GM23248 (cell line): ENCODE measurements around the gene FAM217A. TPM values are rescaled to one million over a fixed set of nuclear protein-coding genes. Genes with fewer than 3 reads are reported as not detected.

Source experiments
- DNase-seq: peaks from one replicate; pipeline ENCODE4 v3.0.0-alpha.2; 2015
- H2AFZ ChIP-seq: fragments of 200-600 bp; sonication (generic); 2 replicates; pipeline ENCODE4 v1.6.1; 2016; ENCODE audit warnings: antibody characterized with exemption
- H3F3A ChIP-seq: fragments of 200-600 bp; sonication (generic); 2 replicates; pipeline ENCODE4 v1.6.1; 2016; ENCODE audit warnings: mild to moderate bottlenecking, antibody characterized with exemption, mixed run types; ENCODE audit not compliant: insufficient read depth
- H3K27ac ChIP-seq: fragments of 200-600 bp; sonication (generic); 2 replicates; pipeline ENCODE4 v1.5.1; 2016; ENCODE audit warnings: mild to moderate bottlenecking
- H3K27me3 ChIP-seq: fragments of 200-600 bp; sonication (generic); replicated peaks from 2 replicates; pipeline ENCODE4 v1.6.1; 2016; ENCODE audit warnings: mild to moderate bottlenecking; ENCODE audit not compliant: insufficient read depth
- H3K36me3 ChIP-seq: fragments of 200-600 bp; sonication (generic); 2 replicates; pipeline ENCODE4 v1.6.1; 2016; ENCODE audit warnings: low read depth, mild to moderate bottlenecking
- H3K4me1 ChIP-seq: fragments of 200-600 bp; sonication (generic); 2 replicates; pipeline ENCODE4 v1.6.1; 2016; ENCODE audit warnings: mild to moderate bottlenecking; ENCODE audit not compliant: insufficient read depth
- H3K4me2 ChIP-seq: fragments of 200-600 bp; sonication (generic); one replicate; pipeline ENCODE4 v1.6.1; 2016; ENCODE audit warnings: mild to moderate bottlenecking; ENCODE audit not compliant: unreplicated experiment
- H3K4me3 ChIP-seq: fragments of 200-600 bp; sonication (generic); 2 replicates; pipeline ENCODE4 v1.5.1; 2016; ENCODE audit warnings: mild to moderate bottlenecking
- H3K79me2 ChIP-seq: fragments of 200-600 bp; sonication (generic); 2 replicates; pipeline ENCODE4 v1.6.1; 2016; ENCODE audit warnings: mild to moderate bottlenecking; ENCODE audit not compliant: insufficient read depth
- H3K9ac ChIP-seq: fragments of 200-600 bp; sonication (generic); 2 replicates; pipeline ENCODE4 v1.6.1; 2016; ENCODE audit warnings: mild to moderate bottlenecking
- H3K9me2 ChIP-seq: fragments of 200-600 bp; sonication (generic); 2 replicates; pipeline ENCODE4 v1.6.1; 2016; ENCODE audit warnings: mixed run types, mild to moderate bottlenecking, moderate library complexity; ENCODE audit not compliant: insufficient read depth
- H3K9me3 ChIP-seq: fragments of 200-600 bp; sonication (generic); one replicate; pipeline ENCODE4 v1.6.1; 2017; ENCODE audit warnings: low read depth
- H4K20me1 ChIP-seq: fragments of 200-600 bp; sonication (generic); 2 replicates; pipeline ENCODE4 v1.6.0; 2016; ENCODE audit not compliant: insufficient read depth
- EZH2 ChIP-seq: fragments of 200-600 bp; sonication (generic); IDR thresholded peaks from 2 replicates; pipeline ENCODE4 v1.6.1; 2018; ENCODE audit warnings: antibody characterized with exemption, mild to moderate bottlenecking; ENCODE audit not compliant: insufficient read depth, poor library complexity, severe bottlenecking
- EZH2phosphoT487 ChIP-seq: fragments of 200-600 bp; sonication (generic); IDR thresholded peaks from 2 replicates; pipeline ENCODE4 v1.6.1; 2018; ENCODE audit warnings: antibody characterized with exemption, moderate library complexity, mild to moderate bottlenecking, low read depth; ENCODE audit not compliant: insufficient read depth
- WGBS, 2 experiments: methylation state at CpG; one replicate each; pipeline ENCODE4 v1.1.6; 2015 to 2017; ENCODE audit warnings: low lambda C conversion rate in 2 of 2, low coverage in 1 of 2; ENCODE audit errors: missing lambda C conversion rate in 2 of 2; 5-methylcytosine and 5-hydroxymethylcytosine counted together
- in situ Hi-C: fragments of 300-500 bp; cut with MboI; formaldehyde crosslinking; loops from 2 replicates; pipeline ENCODE4 v1.15.0; 2020
- polyA plus RNA-seq: library from polyadenylated mRNA; unstranded; fragments of >200 nt; fragmentation: Nextera tagmentation; extraction: Ambion mirVana; gene quantifications from 2 replicates; pipeline ENCODE4 v1.2.1, GENCODE V29; 2016
- total RNA-seq: library from RNA; depleted of rRNA; stranded (reverse); fragments of >200 nt; shearing (Covaris generic); gene quantifications from 2 replicates; pipeline ENCODE4 v1.2.3, GENCODE V29; 2014

Gene FAM217A
- total and polyA plus RNA-seq, 2 experiments from 2014 or later, result not detected

DNA sequence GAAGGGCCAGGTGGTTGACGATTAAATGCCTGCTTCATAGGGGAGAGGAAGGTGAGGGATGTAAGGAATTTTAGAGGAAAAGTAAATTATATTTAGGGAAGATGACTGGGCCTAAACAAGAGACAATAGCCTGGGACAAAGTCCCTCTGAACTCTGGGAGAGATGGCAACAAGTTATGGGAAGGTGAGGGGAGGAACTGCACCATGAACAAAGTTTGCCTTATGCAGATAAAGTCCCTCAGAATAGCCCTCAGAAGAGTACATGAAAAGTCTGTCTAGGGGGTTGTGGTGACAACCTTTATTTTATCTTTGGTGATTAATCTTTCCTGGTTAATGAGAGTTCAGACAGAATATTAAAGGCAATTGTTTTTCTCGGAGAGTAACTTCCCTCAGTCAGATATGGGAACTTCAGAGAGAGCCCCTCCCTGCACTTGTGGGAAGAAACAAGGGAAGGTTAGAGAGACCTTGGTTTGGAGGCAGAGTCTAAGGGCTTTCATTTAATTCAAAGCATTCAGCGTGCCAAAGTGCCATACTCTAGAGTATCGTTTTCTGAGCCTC is 27.1 kb upstream of the FAM217A start:
- Histone ChIP-seq H3K79me2 (no peaks in the 10 kb centered on the region), H4K20me1 (no peaks in the 10 kb centered on the region), H3K4me2 (no peak overlapping the region), H3F3A (no peaks in the 10 kb centered on the region), H3K4me3 (no peak overlapping the region), H3K9me3 (no peaks in the 10 kb centered on the region), H2AFZ (no peak overlapping the region), H3K36me3 (no peaks in the 10 kb centered on the region), H3K4me1 (no peaks in the 10 kb centered on the region), H3K27me3 (no peaks in the 10 kb centered on the region), H3K27ac (no peak overlapping the region), H3K9ac (no peak overlapping the region), H3K9me2 (no peaks in the 10 kb centered on the region)
- 83 to 85% methylated on average over 4 of the region's 4 CpGs for WGBS, 2 experiments
- TF ChIP-seq EZH2phosphoT487 (no peak), EZH2 (no peak)
- DNase-seq, result no peak
- in situ Hi-C loops, result no loop called here

DNA sequence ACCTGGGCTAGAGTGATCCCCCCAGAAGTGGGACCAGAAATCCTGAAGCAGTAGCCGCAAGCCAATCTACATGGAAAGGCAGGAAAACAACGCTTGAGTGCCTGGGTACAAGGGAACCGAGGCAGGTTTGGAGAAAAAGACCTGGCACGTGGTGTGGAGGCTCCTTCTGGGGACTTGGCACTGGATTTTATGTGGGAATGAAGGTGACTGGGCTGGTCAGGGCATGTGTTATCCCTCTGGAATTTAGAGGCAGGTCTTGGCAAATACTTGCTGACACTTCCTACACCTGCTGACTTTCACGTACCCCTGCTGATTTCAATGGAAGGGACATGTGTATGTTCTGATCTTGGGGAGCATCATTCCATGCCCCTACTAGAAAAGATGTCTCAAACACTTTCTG is 25.0 kb upstream of the FAM217A start:
- in situ Hi-C loops, result no loop called here
- no peak for DNase-seq
- WGBS, 2 experiments, result 63 to 67% methylated on average over 5 of the region's 5 CpGs

DNA sequence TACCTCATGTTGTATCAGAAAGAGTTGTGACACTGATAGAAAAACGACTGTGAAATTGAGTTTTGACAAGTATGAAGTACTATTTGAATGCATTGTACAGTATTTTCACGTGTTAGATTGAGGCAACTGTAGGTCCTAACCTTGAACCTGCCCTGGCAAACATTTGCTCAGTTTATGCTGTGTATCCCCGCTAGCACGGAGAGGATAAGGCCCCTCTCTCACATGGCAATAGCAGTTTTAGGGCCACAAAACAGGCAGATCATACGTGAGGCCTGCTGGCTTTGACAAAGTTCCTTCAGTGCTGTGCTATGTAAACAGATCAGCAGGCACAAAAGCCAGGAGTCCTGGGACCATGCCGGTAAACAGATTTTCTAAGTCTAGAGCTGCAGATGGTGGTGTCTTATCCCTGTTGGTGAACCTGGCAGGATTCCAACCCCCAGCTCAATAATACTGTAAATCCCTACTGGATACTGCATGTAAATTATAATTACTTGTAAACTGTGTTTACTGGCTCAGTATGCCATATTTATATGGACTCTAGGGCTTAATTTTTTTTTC is 23.8 kb upstream of the FAM217A start:
- Histone ChIP-seq H2AFZ (no peak overlapping the region), H3K36me3 (no peaks in the 10 kb centered on the region)
- in situ Hi-C loops, result no loop called here

More for the DNA sequence above, 25.0 kb upstream of the FAM217A start:
- Histone ChIP-seq H3K79me2 (no peaks in the 10 kb centered on the region), H3F3A (no peaks in the 10 kb centered on the region), H3K9me2 (no peaks in the 10 kb centered on the region), H3K9ac (no peak overlapping the region), H3K4me3 (no peak overlapping the region), H4K20me1 (no peaks in the 10 kb centered on the region), H3K27me3 (no peaks in the 10 kb centered on the region), H2AFZ (no peak overlapping the region), H3K27ac (no peak overlapping the region), H3K4me1 (no peaks in the 10 kb centered on the region), H3K9me3 (no peaks in the 10 kb centered on the region), H3K36me3 (no peaks in the 10 kb centered on the region), H3K4me2 (no peak overlapping the region)
- TF ChIP-seq EZH2 (no peak), EZH2phosphoT487 (no peak)

DNA sequence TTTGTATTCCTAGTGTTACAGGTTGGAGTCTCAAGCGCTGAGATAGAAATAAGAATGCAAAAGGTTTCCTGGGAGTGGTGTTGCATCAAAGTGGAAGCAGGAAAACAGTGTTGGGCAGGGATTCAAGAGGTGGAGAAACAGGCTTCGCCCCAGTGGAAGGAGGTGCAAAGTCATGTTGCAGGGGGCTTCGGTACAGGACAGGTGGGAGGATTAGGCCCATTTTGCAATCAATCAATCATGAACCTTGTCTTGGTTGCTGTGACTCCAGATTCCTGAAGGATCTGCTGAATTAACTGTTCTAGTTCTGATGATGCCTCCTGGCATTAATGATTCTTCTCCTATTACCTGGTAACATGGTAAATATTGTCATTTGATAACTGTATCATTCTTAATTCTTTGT is 22.4 kb upstream of the FAM217A start:
- Histone ChIP-seq H3K36me3 (no peaks in the 10 kb centered on the region), H3K4me2 (no peak overlapping the region), H3K9me2 (no peaks in the 10 kb centered on the region), H4K20me1 (no peaks in the 10 kb centered on the region), H2AFZ (no peak overlapping the region), H3K27ac (no peak overlapping the region), H3K9ac (no peak overlapping the region), H3F3A (no peaks in the 10 kb centered on the region), H3K4me3 (no peak overlapping the region), H3K27me3 (no peaks in the 10 kb centered on the region), H3K4me1 (no peaks in the 10 kb centered on the region), H3K9me3 (no peaks in the 10 kb centered on the region), H3K79me2 (no peaks in the 10 kb centered on the region)
- no peak for TF ChIP-seq EZH2phosphoT487
- no peak for TF ChIP-seq EZH2
- no peak for DNase-seq
- 89 to 90% methylated on average over 3 of the region's 3 CpGs for WGBS, 2 experiments
- in situ Hi-C loops, result no loop called here

More for the DNA sequence above, 23.8 kb upstream of the FAM217A start:
- no peaks in the 10 kb centered on the region for H3K9me2 ChIP-seq
- no peaks in the 10 kb centered on the region for H3K4me1 ChIP-seq
- H3K9me3 ChIP-seq, result no peaks in the 10 kb centered on the region
- H3K79me2 ChIP-seq, result no peaks in the 10 kb centered on the region
- DNase-seq, result no peak
- WGBS, 2 experiments, result 57 to 63% methylated on average over 6 of the region's 6 CpGs
- H3K27ac ChIP-seq, result no peak overlapping the region
- no peaks in the 10 kb centered on the region for H3F3A ChIP-seq
- H3K9ac ChIP-seq, result no peak overlapping the region
- TF ChIP-seq EZH2 (no peak), EZH2phosphoT487 (no peak)
- no peak overlapping the region for H3K4me3 ChIP-seq
- no peaks in the 10 kb centered on the region for H3K27me3 ChIP-seq
- no peaks in the 10 kb centered on the region for H4K20me1 ChIP-seq
- no peak overlapping the region for H3K4me2 ChIP-seq
